AG09309 (cell line): Measurements from ENCODE around the gene OBSL1.
A peak's percentile ranks its signal among the peaks of the same experiment; 100 is the strongest.

Experiments used
- DNase-seq: peaks from one replicate; pipeline ENCODE4 v3.0.0-alpha.2; 2010; ENCODE audit warnings: low read depth
- H3K4me3 ChIP-seq: 2 replicates; pipeline ENCODE4 v1.5.1; 2011; ENCODE audit warnings: mild to moderate bottlenecking, low read depth, low read length, moderate library complexity; ENCODE audit not compliant: control insufficient read depth
- TF ChIP-seq, protein P1 (sequence below): IDR thresholded peaks from 2 replicates; pipeline ENCODE4 v1.5.1; 2011; ENCODE audit warnings: mild to moderate bottlenecking, low read depth, low read length, inconsistent platforms; ENCODE audit not compliant: insufficient read depth, control insufficient read depth; ENCODE audit errors: missing control alignments

OBSL1 gene

GRCh38 chr2:219561179-219562048 lies 9.9 kb downstream of the OBSL1 start:
- no peak for DNase-seq
- TF ChIP-seq, protein P1, sequence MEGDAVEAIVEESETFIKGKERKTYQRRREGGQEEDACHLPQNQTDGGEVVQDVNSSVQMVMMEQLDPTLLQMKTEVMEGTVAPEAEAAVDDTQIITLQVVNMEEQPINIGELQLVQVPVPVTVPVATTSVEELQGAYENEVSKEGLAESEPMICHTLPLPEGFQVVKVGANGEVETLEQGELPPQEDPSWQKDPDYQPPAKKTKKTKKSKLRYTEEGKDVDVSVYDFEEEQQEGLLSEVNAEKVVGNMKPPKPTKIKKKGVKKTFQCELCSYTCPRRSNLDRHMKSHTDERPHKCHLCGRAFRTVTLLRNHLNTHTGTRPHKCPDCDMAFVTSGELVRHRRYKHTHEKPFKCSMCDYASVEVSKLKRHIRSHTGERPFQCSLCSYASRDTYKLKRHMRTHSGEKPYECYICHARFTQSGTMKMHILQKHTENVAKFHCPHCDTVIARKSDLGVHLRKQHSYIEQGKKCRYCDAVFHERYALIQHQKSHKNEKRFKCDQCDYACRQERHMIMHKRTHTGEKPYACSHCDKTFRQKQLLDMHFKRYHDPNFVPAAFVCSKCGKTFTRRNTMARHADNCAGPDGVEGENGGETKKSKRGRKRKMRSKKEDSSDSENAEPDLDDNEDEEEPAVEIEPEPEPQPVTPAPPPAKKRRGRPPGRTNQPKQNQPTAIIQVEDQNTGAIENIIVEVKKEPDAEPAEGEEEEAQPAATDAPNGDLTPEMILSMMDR: no peak
- H3K4me3 ChIP-seq: no peak overlapping the region

DNA sequence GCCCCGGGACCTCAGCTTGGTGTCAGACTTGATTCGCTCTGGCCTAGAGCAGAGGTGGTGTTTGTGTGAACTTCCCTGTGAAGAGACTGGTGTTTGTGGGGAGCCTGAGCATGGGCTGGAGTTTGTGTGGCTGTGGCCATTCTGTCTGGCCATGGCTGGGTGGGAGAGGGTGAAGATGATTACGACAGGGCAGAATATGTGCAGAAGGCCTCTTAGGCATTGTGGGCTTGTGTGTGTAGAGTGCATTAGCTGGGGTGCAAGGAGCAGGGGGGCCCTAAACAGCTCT lies 10.5 kb downstream of the OBSL1 start:
- H3K4me3 ChIP-seq: no peak overlapping the region
- no peak for DNase-seq
- TF ChIP-seq, protein P1: no peak

- H3K4me3 ChIP-seq: no peak overlapping the region
- DNase-seq: no peak
- TF ChIP-seq, protein P1: peak; percentile 70
Measured at GRCh38 chr2:219560037-219560892, 11.1 kb downstream of the OBSL1 start.

GRCh38 chr2:219559156-219559915 lies 12.0 kb downstream of the OBSL1 start:
- DNase-seq: no peak
- TF ChIP-seq, protein P1: no peak
- H3K4me3 ChIP-seq: no peak overlapping the region

DNA sequence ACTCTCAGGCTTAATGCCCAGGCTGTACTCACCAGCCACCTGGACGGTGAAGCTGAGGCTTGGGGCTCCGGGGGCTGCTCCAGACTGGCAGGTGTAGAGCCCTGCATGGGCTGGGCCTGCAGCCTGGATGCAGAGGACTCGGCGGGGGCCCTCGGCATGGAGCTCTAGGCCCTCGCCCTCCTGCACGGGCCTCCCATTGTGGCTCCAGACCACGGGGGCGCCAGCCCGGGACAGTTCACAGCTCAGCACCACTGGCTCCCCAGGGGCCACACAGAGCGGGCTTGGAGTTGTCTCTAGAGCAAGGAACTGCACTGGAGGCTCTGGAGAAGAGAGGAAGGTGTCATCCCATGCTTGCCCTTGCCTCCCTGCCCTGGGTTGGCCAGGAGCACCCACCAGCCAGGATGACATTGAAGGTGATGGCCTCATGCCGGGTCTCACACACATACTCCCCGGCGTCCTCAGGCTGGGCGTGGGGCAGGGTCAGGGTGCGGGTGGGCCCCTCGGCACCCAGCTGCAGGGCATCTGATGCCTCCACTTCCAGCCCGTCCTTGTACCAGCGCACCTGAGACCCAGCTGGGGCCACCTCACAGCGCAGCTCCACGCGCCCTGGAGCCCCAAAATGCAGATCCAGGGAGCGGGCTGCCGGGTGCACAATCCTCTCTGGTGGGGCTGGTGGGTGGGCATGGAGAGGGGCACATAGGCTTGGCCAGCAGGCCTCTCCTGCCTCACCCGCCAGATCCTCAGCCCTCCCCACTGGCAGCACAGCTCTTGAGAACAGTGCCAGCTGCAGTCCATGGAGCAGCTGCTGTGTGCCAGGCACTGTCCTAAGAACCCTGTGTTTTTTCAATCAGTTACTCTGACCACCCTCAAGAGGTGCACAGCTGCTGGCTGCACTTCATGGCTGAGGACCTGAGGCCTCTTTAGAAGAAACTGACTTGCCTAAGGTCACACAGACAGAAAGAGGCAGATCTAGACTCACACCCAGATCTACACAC lies 13.3 kb downstream of the OBSL1 start:
- no peak overlapping the region for H3K4me3 ChIP-seq
- TF ChIP-seq, protein P1: no peak
- DNase-seq: no peak
